PC-9 (cell line): Measurements from ENCODE around the gene ACER3. TPM values are rescaled to one million over a fixed set of nuclear protein-coding genes. Genes with fewer than 3 reads are reported as not detected.

Experiments
- BruUV-seq: library from RNA; stranded (reverse); fragments of 400-500 nt; replicated peaks from 2 replicates; lab custom pipeline; 2021; lab: Mats Ljungman, UMichigan
- CTCF ChIA-PET: fragments of 300-600 bp; sonication (Branson Sonifier 250); formaldehyde crosslinking; loops from one replicate; lab custom pipeline; 2022; ENCODE audit warnings: antibody characterized with exemption; lab: Charles Lee
- POLR2A ChIA-PET: fragments of 300-600 bp; sonication (Branson Sonifier 250); formaldehyde crosslinking; loops from one replicate; lab custom pipeline; 2022; ENCODE audit warnings: antibody characterized with exemption; ENCODE audit not compliant: unreplicated experiment; lab: Charles Lee
- DNase-seq, 2 experiments: peaks; one replicate each; pipeline versions ENCODE4 v3.0.0 to v3.0.0-alpha.2; 2015 to 2022; ENCODE audit warnings: mixed read lengths in 1 of 2
- H2AFZ ChIP-seq: fragments of 200-600 bp; sonication (generic); 2 replicates; pipeline ENCODE4 v1.8.1; 2017; ENCODE audit warnings: antibody characterized with exemption
- H3F3A ChIP-seq: fragments of 200-600 bp; sonication (generic); 2 replicates; pipeline ENCODE4 v1.8.1; 2017; ENCODE audit warnings: antibody characterized with exemption, mild to moderate bottlenecking, low read depth; ENCODE audit not compliant: insufficient read depth
- H3K27ac ChIP-seq: fragments of 200-600 bp; sonication (generic); 2 replicates; pipeline ENCODE4 v1.6.1; 2016; ENCODE audit warnings: mixed run types
- H3K27me3 ChIP-seq: fragments of 200-600 bp; sonication (generic); 2 replicates; pipeline ENCODE4 v1.6.1; 2016; ENCODE audit warnings: low read depth, mixed run types; ENCODE audit not compliant: insufficient read depth
- H3K36me3 ChIP-seq: fragments of 200-600 bp; sonication (generic); 2 replicates; pipeline ENCODE4 v1.6.1; 2016; ENCODE audit warnings: low read depth, mixed run types
- H3K4me1 ChIP-seq: fragments of 200-600 bp; sonication (generic); replicated peaks from 2 replicates; pipeline ENCODE4 v1.6.1; 2016; ENCODE audit warnings: mixed run types; ENCODE audit not compliant: insufficient read depth
- H3K4me2 ChIP-seq: fragments of 200-600 bp; sonication (generic); 2 replicates; pipeline ENCODE4 v1.6.1; 2017; ENCODE audit warnings: mixed run types
- H3K4me3 ChIP-seq: fragments of 200-600 bp; sonication (generic); 2 replicates; pipeline ENCODE4 v1.6.1; 2016; ENCODE audit warnings: mixed run types
- H3K79me2 ChIP-seq: fragments of 200-600 bp; sonication (generic); 2 replicates; pipeline ENCODE4 v1.6.1; 2017; ENCODE audit warnings: low read depth, mixed run types
- H3K9me2 ChIP-seq: fragments of 200-600 bp; sonication (generic); 2 replicates; pipeline ENCODE4 v1.8.1; 2017; ENCODE audit warnings: mild to moderate bottlenecking; ENCODE audit not compliant: insufficient read depth
- H3K9me3 ChIP-seq: fragments of 200-600 bp; sonication (generic); 2 replicates; pipeline ENCODE4 v1.8.1; 2016; ENCODE audit warnings: low read depth; ENCODE audit not compliant: insufficient read depth
- H4K20me1 ChIP-seq: fragments of 200-600 bp; sonication (generic); 2 replicates; pipeline ENCODE4 v1.8.1; 2017; ENCODE audit not compliant: insufficient read depth
- CTCF ChIP-seq: fragments of 200-600 bp; sonication (generic); conservative IDR thresholded peaks from 2 replicates; pipeline ENCODE4 v1.6.1; 2017; ENCODE audit warnings: mixed run types, antibody characterized with exemption, mild to moderate bottlenecking, moderate library complexity
- EZH2 ChIP-seq: fragments of 200-600 bp; sonication (generic); IDR thresholded peaks from 2 replicates; pipeline ENCODE4 v1.8.0; 2017; ENCODE audit warnings: antibody characterized with exemption, low read depth
- intact Hi-C: fragments of 100-400 bp; cut with micrococcal nuclease; formaldehyde crosslinking; loops from one replicate; pipeline ENCODE4 v1.10.0; 2022; ENCODE audit not compliant: unreplicated experiment
- total RNA-seq: library from RNA; stranded (reverse); gene quantifications from 2 replicates; pipeline ENCODE4 v1.2.3, GENCODE V29; 2021

ACER3 gene
- total RNA-seq, 1 experiment from 2014 or later, result 21.3 TPM

- H3K9me2 ChIP-seq, result no peaks in the 10 kb centered on the region
- CTCF ChIA-PET, result interaction anchor here (2.8 kb wide), 1 partner anchor 42 kb away, joined by 133 read pairs; no protein-coding TSS in a partner anchor
- intact Hi-C loops, result loop anchor here (5.0 kb wide), 1 partner anchor 498 kb away; no protein-coding TSS in a partner anchor
- H3K9me3 ChIP-seq, result no peaks in the 10 kb centered on the region
- no peak for DNase-seq
- H2AFZ ChIP-seq, result no peak overlapping the region
- TF ChIP-seq CTCF (no peak), EZH2 (no peak)
- H4K20me1 ChIP-seq, result no peaks in the 10 kb centered on the region
- BruUV-seq, result no TSS peak
- H3K27me3 ChIP-seq, result 0 out of 2 replicates have a peak, but pooled peaks cover 5% of the 10 kb centered on the region
- POLR2A ChIA-PET, result no interaction called here
- no peak overlapping the region for H3K27ac ChIP-seq
- no peak overlapping the region for H3K4me2 ChIP-seq
- peaks cover 11% of the 10 kb centered on the region; the same call in 1 of the 2 replicates for H3F3A ChIP-seq
- peaks cover 10% of the 10 kb centered on the region for H3K4me1 ChIP-seq
- no peaks in the 10 kb centered on the region for H3K79me2 ChIP-seq
- H3K4me3 ChIP-seq, result no peak overlapping the region
- H3K36me3 ChIP-seq, result no peaks in the 10 kb centered on the region
Measured at GRCh38 chr11:77049026-77049425, 188.3 kb downstream of the ACER3 start.

- Histone ChIP-seq H4K20me1 (no peaks in the 10 kb centered on the region), H3K9me3 (0 out of 2 replicates have a peak, but pooled peaks cover 12% of the 10 kb centered on the region), H3K9me2 (no peaks in the 10 kb centered on the region), H3K4me2 (no peak overlapping the region), H2AFZ (no peak overlapping the region), H3K27me3 (0 out of 2 replicates have a peak, but pooled peaks cover 5% of the 10 kb centered on the region), H3F3A (peaks cover 7% of the 10 kb centered on the region; the same call in 1 of the 2 replicates), H3K27ac (no peak overlapping the region), H3K4me3 (no peak overlapping the region), H3K4me1 (peaks cover 5% of the 10 kb centered on the region), H3K79me2 (no peaks in the 10 kb centered on the region), H3K36me3 (no peaks in the 10 kb centered on the region)
- TF ChIP-seq EZH2, result no peak
- TF ChIP-seq CTCF, result no peak
- BruUV-seq, result no TSS peak
- intact Hi-C loops, result no loop called here
- POLR2A ChIA-PET, result no interaction called here
- CTCF ChIA-PET, result interaction anchor here (1.0 kb wide), 1 partner anchor 40 kb away, joined by 5 read pairs; no protein-coding TSS in a partner anchor
- no peak for DNase-seq
Measured at GRCh38 chr11:77051511-77051910, 190.8 kb downstream of the ACER3 start.

- Histone ChIP-seq H4K20me1 (no peaks in the 10 kb centered on the region), H3K9me2 (no peaks in the 10 kb centered on the region), H3K4me2 (no peak overlapping the region), H3K79me2 (no peaks in the 10 kb centered on the region), H3K4me3 (no peak overlapping the region), H3K4me1 (no peaks in the 10 kb centered on the region), H3K27me3 (0 out of 2 replicates have a peak, but pooled peaks cover 5% of the 10 kb centered on the region), H3K9me3 (peaks cover 16% of the 10 kb centered on the region; the same call in 1 of the 2 replicates), H3K36me3 (no peaks in the 10 kb centered on the region), H3K27ac (no peak overlapping the region), H3F3A (no peaks in the 10 kb centered on the region), H2AFZ (no peak overlapping the region)
- ChIA-PET POLR2A (no interaction called here), CTCF (interaction anchor here (0.7 to 0.8 kb wide), 2 partner anchors 10 to 22 kb away, joined by 3 to 4 read pairs; no protein-coding TSS in a partner anchor)
- intact Hi-C loops, result no loop called here
- DNase-seq, result no peak
- no peak for TF ChIP-seq CTCF
- no peak for TF ChIP-seq EZH2
- no TSS peak for BruUV-seq
Measured at GRCh38 chr11:77052518-77052917, 191.8 kb downstream of the ACER3 start.
